Stimulated activated CD8-positive, alpha-beta memory T cell treated with anti-CD3 and anti-CD28 coated beads, Interleukin-7, amount 100 ng/mL, for 1 hour (primary cell): Measurements from ENCODE around the gene POLR1H.

Source experiments
- DNase-seq, 2 donors: peaks; one replicate each; pipeline ENCODE4 v3.0.0-alpha.2; 2020; ENCODE audit warnings: low read depth in 2 of 2

POLR1H gene

GRCh38 chr6:30061858-30062458 lies 893 bp downstream of the POLR1H start:
- DNase-seq: no peak

- no peak for DNase-seq
These were observed 1.6 kb downstream of the POLR1H start for GRCh38 chr6:30062471-30063178.

- DNase-seq: no peak
These were observed 2.2 kb downstream of the POLR1H start for GRCh38 chr6:30063315-30063714.

- DNase-seq: no peak
These were observed 5.0 kb downstream of the POLR1H start for GRCh38 chr6:30066082-30066481.

- peak; percentile 95 to 96 for DNase-seq
These were observed 5.8 kb downstream of the POLR1H start, which contains the start of gene PPP1R11 for GRCh38 chr6:30066577-30067459. PPP1R11 (plus strand) TSS chr6:30067198; CDS start chr6:30067411, 213 bp downstream.

GRCh38 chr6:30067460-30068139 lies 6.5 kb downstream of the POLR1H start:
- DNase-seq: no peak

- no peak for DNase-seq
These were observed 10.2 kb downstream of the POLR1H start for GRCh38 chr6:30071081-30071818.

GRCh38 chr6:30071858-30072257 lies 10.8 kb downstream of the POLR1H start:
- DNase-seq: no peak

- DNase-seq: no peak
These were observed 12.6 kb downstream of the POLR1H start for GRCh38 chr6:30073489-30074235.

- DNase-seq: no peak
These were observed 13.4 kb downstream of the POLR1H start for GRCh38 chr6:30074331-30075093.

- no peak for DNase-seq
These were observed 14.2 kb downstream of the POLR1H start, which contains the start of gene RNF39 for GRCh38 chr6:30075094-30075789. RNF39 (minus strand) TSS chr6:30075769; CDS start chr6:30075585, 184 bp downstream.

- no peak for DNase-seq
These were observed 15.0 kb downstream of the POLR1H start for GRCh38 chr6:30075790-30076732.

- DNase-seq: no peak
These were observed 16.2 kb downstream of the POLR1H start for GRCh38 chr6:30077218-30077617.

GRCh38 chr6:30087876-30088275 lies 26.8 kb downstream of the POLR1H start:
- DNase-seq: no peak

GRCh38 chr6:30091577-30092381 lies 30.7 kb downstream of the POLR1H start:
- DNase-seq: no peak

- DNase-seq: no peak
These were observed 31.9 kb downstream of the POLR1H start for GRCh38 chr6:30092852-30093543.
